Gastroesophageal sphincter (tissue), 4 donors: ENCODE data around the gene CYB5B. TPM values are rescaled to one million over a fixed set of nuclear protein-coding genes. Genes with fewer than 3 reads are reported as not detected.

Experiments used
- ATAC-seq: fragments of 150-250 bp; one replicate; pipeline ENCODE4 v1.9.1; 2016; ENCODE audit warnings: mild to moderate bottlenecking, moderate library complexity
- H3K27ac ChIP-seq, 4 donors: fragments of 200-600 bp; sonication (generic) in 3 of 4; 1 replicate in 3 of 4; 2 replicates in 1 of 4; pipeline ENCODE4 v1.5.1; 2016 to 2019
- H3K27me3 ChIP-seq: fragments of 200-600 bp; sonication (generic); one replicate; pipeline ENCODE4 v1.5.1; 2019
- H3K36me3 ChIP-seq, 2 donors: fragments of 200-600 bp; sonication (generic); one replicate each; pipeline ENCODE4 v1.5.1; 2019; ENCODE audit warnings: control low read depth in 1 of 2
- H3K4me1 ChIP-seq, 3 donors: fragments of 200-600 bp; sonication (generic); 1 replicate in 2 of 3; 2 replicates in 1 of 3; pipeline ENCODE4 v1.5.1; 2016 to 2019; ENCODE audit warnings: control low read depth in 2 of 3
- H3K4me3 ChIP-seq, 2 donors: fragments of 200-600 bp; sonication (generic); one replicate each; pipeline ENCODE4 v1.5.1; 2019; ENCODE audit warnings: mild to moderate bottlenecking in 1 of 2, moderate library complexity in 1 of 2
- H3K9me3 ChIP-seq, 3 donors: fragments of 200-600 bp; sonication (generic); one replicate each; pipeline ENCODE4 v1.5.1; 2017 to 2019; ENCODE audit warnings: control low read depth in 2 of 3
- CTCF ChIP-seq, 4 experiments: fragments of 200-600 bp in 2 of 4; fragments of 450-650 bp in 2 of 4; sonication (generic) in 1 of 4; IDR thresholded peaks; one replicate each; pipeline ENCODE4 v1.5.1; 2017 to 2019; ENCODE audit warnings: antibody characterized with exemption in 4 of 4, mild to moderate bottlenecking in 2 of 4, moderate library complexity in 2 of 4
- EP300 ChIP-seq: sonication (generic); formaldehyde crosslinking; IDR thresholded peaks from one replicate; pipeline ENCODE4 v1.6.1; 2017; ENCODE audit warnings: antibody characterized with exemption, mild to moderate bottlenecking
- POLR2A ChIP-seq, 2 donors: fragments of 450-650 bp; IDR thresholded peaks; one replicate each; pipeline ENCODE4 v1.6.1; 2017; ENCODE audit warnings: antibody characterized with exemption in 2 of 2, mild to moderate bottlenecking in 2 of 2, moderate library complexity in 1 of 2
- POLR2AphosphoS5 ChIP-seq: sonication (generic); formaldehyde crosslinking; IDR thresholded peaks from one replicate; pipeline ENCODE4 v1.6.1; 2017; ENCODE audit warnings: antibody characterized with exemption
- WGBS, 2 donors: methylation state at CpG; one replicate each; pipeline ENCODE4 v1.1.5; 2018; ENCODE audit warnings: low coverage in 1 of 2; 5-methylcytosine and 5-hydroxymethylcytosine counted together
- total RNA-seq, 4 donors: library from RNA; depleted of rRNA; stranded (reverse); fragments of >200 nt; gene quantifications; one replicate each; pipeline ENCODE4 v1.1.0, GENCODE V29; 2016

Gene CYB5B
- total RNA-seq, 4 donors from 2014 or later = 33.4 to 63.8 (median 37.8) TPM

GRCh38 chr16:69465083-69465721 is 40.8 kb downstream of the CYB5B start:
- Histone ChIP-seq H3K36me3 (peaks cover 0 to 28% of the 10 kb centered on the region in 2 donors), H3K4me1 (peaks cover 0 to 9% (median 4%) of the 10 kb centered on the region in 3 donors), H3K4me3 (no peak overlapping the region), H3K9me3 (no peaks in the 10 kb centered on the region), H3K27ac (no peak overlapping the region), H3K27me3 (no peaks in the 10 kb centered on the region)
- no peak for ATAC-seq
- TF ChIP-seq EP300 (no peak), POLR2A (IDR thresholded peaks at IDR 0.05) (no peak), POLR2AphosphoS5 (no peak), CTCF (IDR thresholded peaks at IDR 0.05) (no peak)
- 53 to 67% methylated on average over 3 to 4 of the region's 6 CpGs for WGBS, 2 donors

GRCh38 chr16:69465881-69466280 is 41.5 kb downstream of the CYB5B start:
- Histone ChIP-seq H3K9me3 (no peaks in the 10 kb centered on the region), H3K27ac (no peak overlapping the region)
- ATAC-seq = no peak

GRCh38 chr16:69466547-69466946 is 42.1 kb downstream of the CYB5B start:
- peaks cover 0 to 20% of the 10 kb centered on the region in 2 donors for H3K36me3 ChIP-seq
- WGBS, 2 donors = 44 to 51% methylated on average over 2 of the region's 2 CpGs
- no peaks in the 10 kb centered on the region for H3K9me3 ChIP-seq
- TF ChIP-seq POLR2AphosphoS5 (no peak), CTCF (IDR thresholded peaks at IDR 0.05) (no peak), POLR2A (IDR thresholded peaks at IDR 0.05) (no peak), EP300 (no peak)
- no peak for ATAC-seq
- peaks cover 0 to 9% (median 4%) of the 10 kb centered on the region in 3 donors for H3K4me1 ChIP-seq
- no peak overlapping the region for H3K4me3 ChIP-seq
- no peaks in the 10 kb centered on the region for H3K27me3 ChIP-seq
- H3K27ac ChIP-seq = no peak overlapping the region

More at GRCh38 chr16:69465881-69466280, 41.5 kb downstream of the CYB5B start:
- no peaks in the 10 kb centered on the region for H3K27me3 ChIP-seq
- TF ChIP-seq POLR2A (IDR thresholded peaks at IDR 0.05) = no peak
- TF ChIP-seq POLR2AphosphoS5 = no peak
- TF ChIP-seq CTCF (IDR thresholded peaks at IDR 0.05) = no peak
- no peak for TF ChIP-seq EP300
- peaks cover 0 to 24% of the 10 kb centered on the region in 2 donors for H3K36me3 ChIP-seq
- H3K4me3 ChIP-seq = no peak overlapping the region
- H3K4me1 ChIP-seq = peaks cover 0 to 9% (median 4%) of the 10 kb centered on the region in 3 donors
- WGBS, 2 donors = 76 to 77% methylated on average over 6 of the region's 6 CpGs

- Histone ChIP-seq H3K9me3 (no peaks in the 10 kb centered on the region), H3K4me3 (no peak overlapping the region), H3K36me3 (peaks cover 0 to 20% of the 10 kb centered on the region in 2 donors), H3K27me3 (no peaks in the 10 kb centered on the region), H3K27ac (no peak overlapping the region), H3K4me1 (peaks cover 0 to 9% (median 4%) of the 10 kb centered on the region in 3 donors)
- TF ChIP-seq CTCF (IDR thresholded peaks at IDR 0.05) (no peak), POLR2AphosphoS5 (no peak), POLR2A (IDR thresholded peaks at IDR 0.05) (no peak), EP300 (no peak)
- WGBS, 2 donors = 70 to 80% methylated on average over 1 of the region's 1 CpG
- ATAC-seq = no peak
These were observed 42.7 kb downstream of the CYB5B start for GRCh38 chr16:69467080-69467479.
